GM21447 (cell line): ENCODE results near the gene SYNPO2.
"Not testable (repeated sequence)": the region's sequence is repeated elsewhere in the genome, so short reads cannot be mapped to it uniquely, and the experiment has no call there.

Experiments used
- ATAC-seq: cut with Tn5 transposase; IDR thresholded peaks from one replicate; pipeline ENCODE4 v1.9.1; 2021; ENCODE audit not compliant: unreplicated experiment

The SYNPO2 gene

GRCh38 chr4:118997601-118998000 is 108.9 kb downstream of the SYNPO2 start:
- ATAC-seq = no peak

- no peak for ATAC-seq
These were observed 111.3 kb downstream of the SYNPO2 start for GRCh38 chr4:118999919-119000318.

DNA sequence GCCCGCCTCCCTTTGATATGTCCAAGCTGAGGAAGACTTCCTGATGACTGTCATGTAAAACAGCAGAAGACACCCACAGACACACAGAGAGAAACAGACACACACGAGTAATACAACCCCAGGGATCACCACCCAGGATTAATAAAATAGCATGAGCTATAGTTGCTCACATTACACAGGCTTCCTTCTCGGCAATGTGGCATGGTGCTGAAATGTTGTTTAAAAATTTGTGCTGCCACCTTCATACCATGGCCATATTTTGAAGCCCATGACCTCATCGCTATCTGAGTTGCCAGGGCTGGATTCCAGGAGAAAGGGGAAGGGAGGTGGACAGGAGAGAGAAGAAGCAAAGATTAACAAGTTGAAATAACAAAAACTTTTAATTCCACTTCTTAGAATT is 111.7 kb downstream of the SYNPO2 start:
- no peak for ATAC-seq

GRCh38 chr4:119002476-119002875 is 113.8 kb downstream of the SYNPO2 start:
- ATAC-seq = no peak

DNA sequence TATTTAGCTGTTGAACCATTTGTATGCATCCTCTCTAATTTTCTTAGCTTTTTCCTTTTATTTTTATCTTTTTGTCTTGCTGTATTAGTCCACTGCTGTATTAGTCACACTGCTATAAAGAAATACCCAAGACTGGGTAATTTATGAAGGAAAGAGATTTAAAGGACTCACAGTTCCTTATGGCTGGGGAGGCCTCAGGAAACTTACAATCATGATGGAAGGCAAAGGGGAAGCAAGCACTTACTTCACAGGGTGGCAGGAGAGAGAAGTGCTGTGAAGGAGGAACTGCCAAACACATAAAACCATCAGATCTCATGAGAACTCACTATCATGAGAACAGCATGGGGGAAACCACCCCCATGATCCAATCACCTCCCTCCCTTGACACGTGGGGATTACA is 114.3 kb downstream of the SYNPO2 start:
- not testable (repeated sequence) for ATAC-seq

DNA sequence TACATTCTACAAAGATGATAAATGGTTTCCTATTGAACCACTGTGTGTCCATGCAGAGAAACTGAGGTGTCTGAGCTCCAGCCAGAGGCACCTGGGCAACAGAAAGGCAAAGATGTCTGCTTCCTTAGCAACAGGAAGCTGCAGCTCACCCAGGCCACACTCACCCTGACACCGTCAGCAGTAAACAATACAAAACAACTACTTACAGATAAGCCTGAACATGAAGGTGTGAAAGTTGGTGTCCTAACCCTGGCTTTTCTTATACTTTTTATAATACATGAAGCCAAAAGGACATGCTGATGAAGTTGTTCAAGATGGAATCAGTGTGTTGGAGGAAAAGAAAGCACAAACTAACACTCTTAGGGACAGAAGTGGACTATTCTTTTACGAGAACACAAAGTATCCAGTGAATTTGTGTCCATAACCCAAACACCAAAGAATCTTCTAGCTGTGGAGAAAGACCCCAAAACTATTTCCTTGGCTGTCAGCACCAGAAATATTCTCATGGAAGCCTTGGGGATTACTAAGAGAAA is 117.3 kb downstream of the SYNPO2 start:
- no peak for ATAC-seq

DNA sequence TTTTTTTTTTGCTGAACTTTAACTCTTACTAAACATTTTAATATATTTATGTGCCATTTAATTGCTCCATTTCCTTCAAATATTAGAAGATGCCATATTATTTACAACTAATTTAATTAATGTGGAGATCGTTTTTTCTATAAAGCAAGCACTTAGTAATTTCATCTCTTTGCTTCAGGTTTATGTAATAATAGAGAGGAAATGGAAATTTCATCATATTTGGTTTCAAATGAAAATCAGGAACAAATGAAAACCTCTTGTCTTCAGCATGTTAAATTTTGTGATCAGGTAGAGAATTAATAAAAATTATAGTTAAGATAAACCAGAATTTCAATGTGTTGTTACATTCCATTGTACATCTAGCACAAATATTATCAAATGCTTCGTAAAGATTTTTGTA is 120.1 kb downstream of the SYNPO2 start:
- no peak for ATAC-seq

DNA sequence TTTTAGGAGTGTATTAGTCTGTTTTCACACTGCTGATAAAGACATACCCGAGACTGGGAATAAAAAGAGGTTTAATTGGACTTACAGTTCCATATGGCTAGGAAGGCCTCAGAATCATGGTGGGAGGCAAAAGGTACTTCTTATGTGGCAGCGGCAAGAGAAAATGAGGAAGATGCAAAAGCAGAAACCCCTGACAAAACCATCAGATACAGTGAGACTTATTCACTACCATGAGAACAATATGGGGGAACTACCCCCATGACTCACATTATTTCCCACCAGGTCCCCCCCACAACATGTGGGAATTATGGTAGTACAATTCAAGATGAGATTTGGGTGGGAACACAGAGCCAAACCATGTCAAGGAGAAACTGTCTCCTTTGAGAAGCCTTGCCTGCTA is 121.6 kb downstream of the SYNPO2 start:
- ATAC-seq = not testable (repeated sequence)

- no peak for ATAC-seq
These were observed 122.4 kb downstream of the SYNPO2 start for GRCh38 chr4:119010909-119011606.

DNA sequence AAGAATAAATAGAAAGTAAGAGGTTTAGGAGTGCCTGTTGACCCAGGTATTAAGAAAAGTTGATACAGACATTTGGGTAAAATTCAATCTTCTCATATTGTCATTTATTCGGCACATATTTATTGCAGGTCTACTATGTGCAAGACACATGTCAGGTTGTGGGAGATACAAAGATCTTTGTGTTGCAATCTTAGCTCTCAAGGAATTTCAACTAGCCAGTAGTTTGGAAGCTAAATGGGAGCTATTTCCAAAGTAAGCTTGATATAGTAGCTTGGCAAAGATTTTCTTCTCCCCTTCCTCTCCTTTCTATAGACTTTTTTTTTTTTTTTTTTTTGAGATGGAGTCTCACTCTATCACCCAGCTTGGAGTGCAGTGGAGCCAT is 122.9 kb downstream of the SYNPO2 start:
- ATAC-seq = no peak

DNA sequence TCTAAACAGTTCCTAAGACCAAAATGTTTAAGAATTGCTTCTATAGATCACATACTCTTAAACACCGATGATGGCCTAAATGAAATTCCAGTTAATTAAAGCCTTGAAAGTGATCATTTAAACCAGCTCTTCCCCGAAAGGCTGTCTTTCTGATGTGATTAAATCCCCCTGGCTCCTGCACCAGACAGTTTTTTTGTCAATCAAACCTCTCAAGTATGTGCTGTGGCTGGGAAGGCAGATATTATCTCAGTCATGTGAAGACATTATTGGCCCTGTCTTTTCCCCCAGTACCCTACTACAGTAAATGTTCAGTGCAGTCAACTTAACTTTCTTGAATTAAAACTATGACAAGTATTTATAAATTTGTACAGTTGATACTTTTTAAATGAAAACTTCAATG is 126.0 kb downstream of the SYNPO2 start:
- no peak for ATAC-seq

GRCh38 chr4:119016636-119017035 is 128.0 kb downstream of the SYNPO2 start:
- no peak for ATAC-seq

- ATAC-seq = no peak
These were observed 129.0 kb downstream of the SYNPO2 start for GRCh38 chr4:119017636-119018035.

DNA sequence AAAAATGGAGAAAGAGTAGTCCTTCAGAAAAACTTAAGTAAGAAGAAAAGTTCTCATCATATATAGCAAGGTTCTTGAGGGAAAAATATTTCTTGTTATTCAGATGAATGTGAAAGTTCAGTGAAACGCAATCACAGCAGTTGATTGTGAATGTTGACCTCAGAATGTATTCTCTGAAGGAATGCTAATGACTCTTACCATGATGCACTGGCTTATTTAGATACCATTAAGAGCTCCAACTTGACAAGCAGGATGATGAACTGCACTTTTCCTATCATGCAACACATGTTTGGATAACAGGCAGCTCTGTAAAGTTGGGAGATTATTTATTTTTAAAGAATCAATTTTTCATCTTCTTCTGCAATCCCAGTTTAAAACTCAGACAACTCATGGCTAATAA is 131.5 kb downstream of the SYNPO2 start:
- ATAC-seq = no peak

DNA sequence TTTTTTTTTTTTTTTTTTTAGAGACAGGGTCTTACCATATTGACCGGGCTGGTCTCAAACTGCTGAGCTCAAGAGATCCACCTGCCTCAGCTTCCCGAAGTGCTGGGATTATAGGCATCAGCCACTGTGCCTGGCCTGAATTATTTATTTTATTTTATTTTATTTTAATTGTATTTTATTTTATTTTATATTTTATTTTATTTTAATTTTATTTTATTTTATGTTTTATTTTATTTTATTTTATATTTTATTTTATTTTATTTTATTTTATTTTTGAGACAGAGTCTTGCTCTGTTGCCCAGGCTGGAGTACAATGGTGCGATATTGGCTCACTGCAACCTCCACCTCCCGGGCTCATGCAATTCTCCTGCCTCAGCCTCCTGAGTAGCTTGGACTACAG is 133.9 kb downstream of the SYNPO2 start:
- not testable (repeated sequence) for ATAC-seq

GRCh38 chr4:119024102-119024501 is 135.4 kb downstream of the SYNPO2 start:
- ATAC-seq = no peak

DNA sequence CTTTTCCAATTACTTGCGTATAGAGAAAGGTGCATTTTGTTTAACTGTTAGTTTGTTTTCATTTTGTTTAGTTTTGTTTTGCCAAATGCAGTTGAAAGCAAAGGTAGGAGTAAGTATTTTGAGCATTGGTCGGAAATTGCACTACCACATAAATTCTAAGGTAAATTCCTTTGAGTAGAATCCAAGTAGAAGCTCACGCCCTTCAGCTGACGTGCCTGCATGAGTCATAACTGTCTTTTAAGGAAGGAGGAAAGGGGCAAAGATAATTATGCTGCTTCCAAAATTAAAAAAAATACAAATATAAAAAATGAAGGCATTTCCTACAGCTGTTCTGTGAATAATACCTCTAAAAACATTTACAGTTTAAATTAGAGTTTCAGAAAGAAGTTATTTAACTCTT is 136.8 kb downstream of the SYNPO2 start:
- no peak for ATAC-seq

GRCh38 chr4:119025916-119026661 is 137.4 kb downstream of the SYNPO2 start:
- no peak for ATAC-seq

DNA sequence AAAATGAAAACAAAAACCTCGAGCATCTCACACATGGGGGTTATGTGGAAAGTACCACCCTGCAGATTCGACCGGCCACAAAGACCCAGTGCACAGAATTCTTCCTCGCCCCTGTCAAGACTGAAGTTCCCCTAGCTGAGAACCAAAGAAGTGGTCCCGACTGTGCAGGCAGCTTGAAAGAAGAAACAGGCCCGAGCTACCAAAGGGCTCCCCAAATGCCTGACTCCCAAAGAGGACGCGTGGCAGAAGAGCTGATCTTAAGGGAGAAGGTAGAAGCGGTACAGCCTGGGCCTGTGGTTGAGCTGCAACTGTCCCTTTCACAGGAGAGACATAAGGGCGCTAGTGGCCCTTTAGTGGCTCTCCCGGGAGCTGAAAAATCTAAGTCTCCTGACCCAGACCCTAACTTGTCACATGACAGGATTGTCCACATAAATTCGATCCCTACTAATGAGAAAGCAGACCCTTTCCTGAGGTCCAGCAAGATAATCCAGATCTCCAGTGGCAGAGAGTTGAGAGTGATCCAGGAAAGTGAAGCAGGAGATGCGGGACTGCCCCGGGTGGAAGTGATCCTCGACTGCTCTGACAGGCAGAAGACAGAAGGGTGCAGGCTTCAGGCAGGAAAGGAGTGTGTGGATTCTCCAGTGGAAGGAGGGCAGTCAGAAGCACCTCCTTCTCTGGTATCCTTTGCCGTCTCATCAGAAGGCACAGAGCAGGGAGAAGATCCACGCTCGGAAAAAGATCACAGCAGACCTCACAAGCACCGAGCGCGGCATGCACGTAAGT is 138.2 kb downstream of the SYNPO2 start:
- no peak for ATAC-seq

GRCh38 chr4:119027811-119028210 is 139.2 kb downstream of the SYNPO2 start:
- no peak for ATAC-seq

- no peak for ATAC-seq
These were observed 139.6 kb downstream of the SYNPO2 start for GRCh38 chr4:119028296-119028695.
